ENCODE data around the gene NDUFA3.

NDUFA3 gene

DNA sequence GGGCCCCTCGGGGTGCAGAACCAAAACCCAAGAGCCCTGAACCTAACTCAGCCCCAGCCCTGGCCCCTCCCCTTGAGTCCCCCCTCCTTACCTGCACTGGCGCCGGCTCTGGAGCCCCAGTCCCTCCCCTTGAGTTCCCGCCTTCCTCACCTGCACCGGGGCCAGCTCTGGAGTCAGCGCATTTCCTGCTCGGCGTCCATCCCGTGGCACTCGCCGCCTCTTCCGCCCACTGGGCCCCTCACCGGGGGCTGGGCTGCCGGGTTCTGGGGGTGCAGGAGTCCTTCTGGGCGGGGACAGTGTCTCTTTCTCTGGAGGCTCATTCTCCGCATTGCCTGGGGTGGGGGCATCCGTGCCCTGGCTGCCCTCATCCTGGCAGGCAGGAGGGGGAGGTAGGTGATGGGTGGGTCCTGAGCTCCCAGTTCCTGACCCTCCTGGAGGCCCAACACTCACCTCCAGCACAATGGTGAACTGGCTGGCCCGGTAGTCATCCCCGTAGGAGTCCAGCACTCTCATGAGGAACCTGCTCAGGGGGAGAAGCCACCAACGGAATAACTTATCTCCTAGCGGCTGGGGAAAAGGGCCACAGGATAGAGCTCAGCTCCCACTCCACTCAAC, 5.3 kb downstream of the NDUFA3 start:
- no peak for DNase-seq (ENCODE audit: low spot score)

DNA sequence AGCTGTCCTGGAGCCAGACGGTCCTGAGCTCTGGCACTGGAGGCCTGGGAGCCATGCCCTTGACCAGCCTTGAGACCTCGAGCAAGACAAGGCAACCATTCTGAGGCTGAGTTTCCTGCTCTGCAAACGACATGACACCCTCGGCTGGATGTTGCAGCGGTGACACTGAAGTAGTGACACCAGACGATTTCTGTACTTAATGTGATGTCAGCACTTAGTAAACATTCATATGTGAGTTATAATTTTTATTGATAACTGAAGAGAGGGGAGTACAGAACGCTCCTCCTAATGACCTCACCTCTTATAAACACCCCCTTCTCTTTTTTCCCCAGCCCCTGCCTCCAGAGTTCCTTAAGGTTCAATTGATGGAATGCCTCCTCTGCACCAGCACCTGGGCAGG, 5.8 kb downstream of the NDUFA3 start:
- no peak for DNase-seq (ENCODE audit: low spot score)

DNA sequence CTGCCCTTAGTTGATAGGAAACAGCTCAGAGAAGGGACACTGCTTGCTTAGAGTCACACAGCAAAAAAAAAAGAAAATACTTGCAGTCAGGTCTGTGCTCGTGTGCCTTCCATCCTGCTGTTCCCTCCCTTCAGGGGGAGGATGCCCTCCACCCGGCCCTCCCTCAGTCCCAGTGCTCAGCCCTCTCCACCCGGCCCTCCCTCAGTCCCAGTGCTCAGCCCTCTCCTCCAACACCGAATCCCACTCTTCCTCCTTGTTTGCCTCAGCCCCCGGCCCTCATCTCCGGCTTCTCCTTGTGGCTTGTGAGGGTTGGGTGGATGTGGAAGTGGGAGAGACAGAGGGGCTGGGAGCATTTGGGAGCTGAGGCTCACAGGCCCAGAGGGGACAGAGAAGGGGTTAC, 7.0 kb downstream of the NDUFA3 start:
- no peak for DNase-seq (ENCODE audit: low spot score)

DNA sequence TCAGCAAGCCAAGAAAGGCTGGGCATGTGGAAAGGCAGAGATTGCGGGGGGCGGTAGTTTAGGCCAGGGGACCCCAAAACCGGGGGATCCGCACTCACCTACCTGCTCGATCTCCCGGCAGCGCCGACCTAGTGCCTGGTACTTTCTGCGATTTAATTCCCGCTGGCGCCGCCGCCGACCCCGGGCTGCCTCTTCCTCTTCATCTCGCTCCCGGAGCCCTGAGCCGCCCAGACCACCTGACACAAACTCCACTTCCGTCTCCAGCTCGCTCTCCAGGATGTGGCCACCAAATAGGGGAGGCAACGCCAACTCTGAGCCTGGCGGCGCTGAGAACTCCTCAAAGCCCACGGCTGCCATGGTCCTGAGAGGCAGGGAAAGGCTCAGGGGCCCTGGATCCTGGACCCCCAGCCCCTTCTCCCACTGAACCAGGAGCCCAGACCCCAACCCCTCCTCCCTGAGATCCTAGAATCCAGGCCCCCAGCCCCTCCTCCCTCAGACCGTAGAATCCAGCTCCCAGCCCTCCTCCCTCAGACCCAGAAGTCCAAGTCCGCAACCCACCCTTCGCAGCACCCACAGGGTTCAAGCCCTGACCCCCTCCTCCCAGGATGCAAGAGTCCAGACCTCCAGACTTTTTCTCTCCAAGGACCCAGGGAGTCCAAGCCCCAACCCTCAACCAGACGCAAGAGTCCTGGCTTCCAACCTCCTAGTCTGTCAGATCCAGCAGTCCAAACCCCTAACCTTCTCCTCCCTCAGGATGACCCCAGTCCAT, 11.9 kb downstream of the NDUFA3 start:
- DNase-seq (ENCODE audit: low spot score), result no peak

DNA sequence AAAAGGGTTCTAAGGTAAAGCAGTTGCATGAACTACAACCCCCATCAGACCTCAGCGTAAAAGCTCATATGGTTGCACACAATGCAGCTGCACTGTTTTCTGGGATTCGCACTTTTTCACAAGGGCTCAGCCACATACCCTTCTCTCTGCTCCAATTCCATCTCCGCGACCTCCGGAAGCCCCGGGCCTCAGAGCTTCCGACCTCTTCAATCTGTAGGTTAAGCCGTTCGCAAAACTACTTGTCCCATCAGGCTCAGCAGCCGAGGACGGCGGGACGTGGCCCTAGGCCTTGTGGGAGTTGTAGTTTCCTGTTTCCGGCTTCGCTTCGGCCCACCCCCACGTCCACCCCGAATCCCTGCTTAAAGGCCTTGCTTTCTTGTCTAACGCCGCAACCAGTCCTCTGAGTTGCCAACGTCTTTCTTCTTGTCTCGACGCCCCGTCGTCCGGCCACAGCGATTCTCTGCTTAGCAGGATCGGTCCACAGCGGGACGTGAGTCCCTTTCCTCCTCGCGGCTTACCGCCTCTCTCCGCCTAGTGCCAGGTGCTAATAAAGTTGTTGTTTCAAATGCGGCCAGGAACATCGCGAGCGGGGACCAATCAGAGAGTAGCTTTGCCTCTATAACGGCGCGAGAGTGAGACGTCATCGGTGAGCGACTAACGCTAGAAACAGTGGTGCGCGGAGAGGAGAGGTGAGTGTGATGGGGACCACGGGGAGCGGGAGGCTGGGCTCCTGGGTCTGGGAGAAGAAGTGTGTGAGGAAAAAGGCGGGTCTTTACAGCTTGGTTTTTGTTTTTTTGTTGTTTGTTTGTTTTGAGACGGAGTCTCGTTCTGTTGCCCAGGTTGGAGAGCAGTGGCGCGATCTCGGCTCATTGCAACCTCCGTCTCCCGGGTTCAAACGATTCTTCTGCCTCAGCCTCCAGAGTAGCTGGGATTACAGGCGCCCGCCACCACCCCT, 12.7 kb downstream of the NDUFA3 start, which contains the start of the genes PRPF31 and TFPT:
PRPF31 (plus strand) TSS at position 646 of the 955 bp plus-strand sequence. CDS start 2,525 bp downstream, outside the sequence.
TFPT (minus strand) TSS at position 549 of the 955 bp plus-strand sequence; CDS start at position 161, 388 bp downstream.
- peak; percentile 93 for DNase-seq (ENCODE audit: low spot score)

DNA sequence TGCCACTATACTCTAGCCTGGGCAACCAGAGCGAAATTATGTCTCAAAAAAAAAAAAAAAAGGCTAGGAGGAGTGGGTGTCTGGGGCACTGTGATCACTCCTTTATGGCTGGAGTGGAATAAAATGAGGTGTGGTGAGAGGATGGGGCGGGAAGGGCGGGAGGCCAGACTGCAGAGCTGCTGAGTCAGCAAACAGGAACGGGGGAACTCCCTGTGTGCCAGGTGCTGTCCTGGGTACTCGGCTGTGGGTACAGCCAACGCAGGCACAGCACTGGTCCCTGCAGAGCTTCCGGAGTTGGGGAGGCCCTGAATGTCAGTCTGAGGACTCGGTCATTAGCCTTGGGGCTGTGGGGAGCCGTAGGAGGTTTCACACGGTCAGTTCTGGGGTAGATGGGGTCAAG, 18.6 kb downstream of the NDUFA3 start:
- no peak for DNase-seq (ENCODE audit: low spot score)

DNA sequence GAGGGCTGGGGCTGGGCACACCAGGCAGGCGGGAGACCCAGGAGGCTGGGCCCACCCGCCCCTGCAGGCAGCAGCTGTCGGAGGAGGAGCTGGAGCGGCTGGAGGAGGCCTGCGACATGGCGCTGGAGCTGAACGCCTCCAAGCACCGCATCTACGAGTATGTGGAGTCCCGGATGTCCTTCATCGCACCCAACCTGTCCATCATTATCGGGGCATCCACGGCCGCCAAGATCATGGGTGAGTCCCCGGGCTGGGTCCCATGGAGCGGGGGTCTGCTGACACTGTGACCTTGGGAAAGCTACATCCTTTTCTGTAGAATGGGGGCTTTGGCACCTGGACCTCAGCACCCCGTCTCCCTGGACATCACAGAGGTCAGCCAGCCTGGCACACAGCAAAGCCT, 21.0 kb downstream of the NDUFA3 start:
- DNase-seq (ENCODE audit: low spot score), result no peak

DNA sequence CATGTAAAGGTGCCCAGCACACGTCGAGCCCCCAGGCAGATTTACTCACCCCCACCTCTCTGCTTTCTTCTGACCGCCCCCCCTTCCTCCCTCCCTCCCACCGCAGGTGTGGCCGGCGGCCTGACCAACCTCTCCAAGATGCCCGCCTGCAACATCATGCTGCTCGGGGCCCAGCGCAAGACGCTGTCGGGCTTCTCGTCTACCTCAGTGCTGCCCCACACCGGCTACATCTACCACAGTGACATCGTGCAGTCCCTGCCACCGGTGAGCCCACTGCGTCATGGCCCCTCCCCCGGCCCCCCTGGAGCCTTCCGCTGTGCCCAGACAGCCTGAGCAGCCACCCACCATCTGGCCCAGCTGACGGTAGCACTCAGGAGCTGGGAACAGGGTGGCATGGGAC, 21.7 kb downstream of the NDUFA3 start:
- no peak for DNase-seq (ENCODE audit: low spot score)

DNA sequence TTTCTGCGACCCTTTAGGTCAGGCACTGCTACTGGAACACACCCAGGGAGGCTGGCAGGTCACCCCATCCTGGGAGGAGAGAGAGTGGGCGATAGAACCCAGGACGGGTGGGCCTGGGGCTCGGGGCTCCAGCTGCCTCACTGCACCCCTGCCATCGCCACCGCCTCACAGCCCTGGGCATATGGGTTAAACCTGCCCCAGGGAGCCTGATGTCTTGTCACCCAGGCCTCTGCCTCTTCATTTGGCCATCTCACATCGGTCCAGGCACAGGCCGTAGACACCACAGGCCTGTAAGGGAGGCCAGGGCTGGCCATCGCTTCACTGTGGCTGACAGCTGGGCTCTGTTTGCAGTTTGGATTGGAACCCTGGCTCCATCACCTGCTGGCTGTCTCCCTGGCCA, 23.1 kb downstream of the NDUFA3 start:
- no peak for DNase-seq (ENCODE audit: low spot score)

DNA sequence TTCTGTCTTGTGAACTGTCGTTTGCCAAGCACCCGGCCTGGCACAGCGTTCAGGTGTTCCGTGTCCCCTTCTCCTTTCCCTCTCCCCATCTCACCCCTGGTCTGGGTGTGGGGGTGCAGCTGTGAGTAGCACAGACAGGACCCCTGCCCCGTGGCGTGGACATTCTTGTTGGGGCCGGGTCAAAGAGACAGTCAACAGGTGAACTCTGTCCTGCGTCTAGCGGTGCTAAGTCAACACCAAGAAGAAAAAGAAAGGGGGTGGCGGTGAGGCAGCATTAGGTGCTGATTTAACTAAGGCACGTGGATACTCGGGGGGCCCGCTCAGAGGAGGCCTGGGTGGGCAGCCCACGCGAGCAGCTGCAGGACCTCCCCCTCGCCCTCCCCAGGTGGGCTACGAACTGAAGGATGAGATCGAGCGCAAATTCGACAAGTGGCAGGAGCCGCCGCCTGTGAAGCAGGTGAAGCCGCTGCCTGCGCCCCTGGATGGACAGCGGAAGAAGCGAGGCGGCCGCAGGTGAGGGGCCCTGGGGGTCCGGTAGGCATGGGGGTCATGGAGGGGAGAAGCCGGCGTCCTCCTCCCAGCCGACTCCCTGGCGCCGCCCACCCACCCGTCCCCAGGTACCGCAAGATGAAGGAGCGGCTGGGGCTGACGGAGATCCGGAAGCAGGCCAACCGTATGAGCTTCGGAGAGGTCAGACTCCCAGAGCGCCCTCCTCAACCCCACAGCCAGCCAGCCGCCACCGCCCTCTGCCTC, 25.2 kb downstream of the NDUFA3 start:
- no peak for DNase-seq (ENCODE audit: low spot score)

DNA sequence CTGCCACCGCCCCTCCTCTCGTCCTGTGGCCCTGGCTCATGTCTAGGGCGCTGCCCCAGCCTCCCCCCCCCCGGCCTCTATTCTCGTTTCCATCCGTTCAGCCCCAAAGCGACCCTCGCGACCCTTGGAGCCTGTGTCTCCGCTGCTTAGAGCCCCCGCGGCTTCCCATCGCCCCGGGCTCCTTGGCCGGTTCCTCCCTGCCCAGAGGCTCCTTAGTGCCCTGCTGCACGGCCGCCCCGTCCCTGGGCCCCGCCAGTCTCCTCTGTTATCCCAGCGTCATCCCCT, 25.7 kb downstream of the NDUFA3 start:
- no peak for DNase-seq (ENCODE audit: low spot score)

DNA sequence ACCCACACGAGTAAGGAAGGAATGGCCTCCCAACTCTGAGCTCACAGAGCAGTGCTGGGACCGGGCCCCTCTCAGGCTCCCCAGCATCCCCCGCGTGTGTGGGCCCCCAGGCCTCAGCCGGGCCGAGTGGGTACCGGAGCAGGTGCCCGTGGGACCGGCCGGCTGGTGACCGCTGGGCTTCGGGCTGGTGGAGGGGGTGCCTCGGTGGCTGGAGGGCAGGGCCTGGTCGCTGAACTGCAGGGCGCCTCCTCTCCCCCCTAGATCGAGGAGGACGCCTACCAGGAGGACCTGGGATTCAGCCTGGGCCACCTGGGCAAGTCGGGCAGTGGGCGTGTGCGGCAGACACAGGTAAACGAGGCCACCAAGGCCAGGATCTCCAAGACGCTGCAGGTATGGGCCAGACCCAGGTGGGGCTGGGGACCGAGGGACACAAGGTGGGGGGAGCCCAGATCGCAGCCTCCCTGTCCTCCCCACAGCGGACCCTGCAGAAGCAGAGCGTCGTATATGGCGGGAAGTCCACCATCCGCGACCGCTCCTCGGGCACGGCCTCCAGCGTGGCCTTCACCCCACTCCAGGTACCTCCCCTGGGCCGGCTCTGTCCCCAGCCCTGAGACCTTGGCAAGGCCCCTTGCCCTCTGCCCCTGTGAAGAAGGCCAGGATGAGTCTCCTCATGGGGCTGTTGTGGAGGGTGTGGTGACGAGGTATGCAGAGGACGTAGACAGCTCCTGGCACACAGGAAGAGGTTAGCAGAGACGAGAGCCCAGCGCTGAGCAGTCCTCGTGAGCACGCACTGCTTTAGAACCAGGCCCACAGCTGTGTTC, 26.4 kb downstream of the NDUFA3 start:
- no peak for DNase-seq (ENCODE audit: low spot score)

DNA sequence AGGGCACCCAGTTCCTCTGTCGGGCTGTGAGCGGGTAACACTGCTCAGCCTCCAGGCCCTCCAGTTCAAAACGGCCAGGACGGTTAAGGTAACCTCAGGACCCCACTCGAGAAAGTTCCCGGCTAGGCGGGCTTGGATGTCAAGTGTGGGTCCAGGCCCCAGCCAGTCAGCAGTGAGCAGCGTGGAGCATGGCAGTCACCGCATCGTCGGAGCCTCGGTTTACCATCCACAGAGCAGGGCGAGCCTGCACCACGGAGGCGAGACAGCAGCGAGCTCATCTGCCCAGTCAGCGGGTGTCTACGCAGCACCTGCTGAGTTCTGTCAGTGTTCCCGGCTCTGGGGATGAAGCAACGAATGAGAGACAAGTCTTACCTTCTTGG, 27.0 kb downstream of the NDUFA3 start:
- DNase-seq (ENCODE audit: low spot score), result no peak

DNA sequence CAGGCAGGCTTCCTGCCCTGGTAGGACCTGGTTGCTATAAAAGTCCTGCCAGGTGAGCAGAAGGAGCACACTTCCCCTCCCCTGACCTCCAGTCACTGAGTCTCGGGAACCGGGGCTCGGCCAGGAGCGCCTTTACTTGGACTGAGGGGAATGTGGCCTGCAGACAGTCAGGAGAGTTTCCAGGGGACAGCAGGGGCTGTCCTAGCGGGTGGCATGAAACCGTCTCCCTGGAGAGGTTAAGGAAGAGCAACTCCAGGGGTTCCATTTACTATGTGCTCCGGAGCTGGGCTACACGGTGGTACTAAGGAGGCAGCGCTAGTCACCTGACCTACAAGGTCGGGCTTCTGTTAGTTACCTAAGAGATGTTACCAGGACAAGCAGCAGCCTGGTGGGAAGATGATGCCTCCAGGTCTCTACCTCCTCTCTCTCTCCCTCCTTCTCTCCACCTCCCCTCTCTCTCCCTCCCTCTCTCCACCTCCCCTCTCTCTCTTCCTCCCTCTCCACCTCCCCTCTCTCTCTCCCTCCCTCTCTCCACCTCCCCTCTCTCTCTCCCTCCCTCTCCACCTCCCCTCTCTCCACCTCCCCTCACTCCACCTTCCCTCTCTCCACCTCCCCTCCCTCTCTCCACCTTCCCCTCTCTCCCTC, 30.8 kb downstream of the NDUFA3 start:
- no peak for DNase-seq (ENCODE audit: low spot score)

DNA sequence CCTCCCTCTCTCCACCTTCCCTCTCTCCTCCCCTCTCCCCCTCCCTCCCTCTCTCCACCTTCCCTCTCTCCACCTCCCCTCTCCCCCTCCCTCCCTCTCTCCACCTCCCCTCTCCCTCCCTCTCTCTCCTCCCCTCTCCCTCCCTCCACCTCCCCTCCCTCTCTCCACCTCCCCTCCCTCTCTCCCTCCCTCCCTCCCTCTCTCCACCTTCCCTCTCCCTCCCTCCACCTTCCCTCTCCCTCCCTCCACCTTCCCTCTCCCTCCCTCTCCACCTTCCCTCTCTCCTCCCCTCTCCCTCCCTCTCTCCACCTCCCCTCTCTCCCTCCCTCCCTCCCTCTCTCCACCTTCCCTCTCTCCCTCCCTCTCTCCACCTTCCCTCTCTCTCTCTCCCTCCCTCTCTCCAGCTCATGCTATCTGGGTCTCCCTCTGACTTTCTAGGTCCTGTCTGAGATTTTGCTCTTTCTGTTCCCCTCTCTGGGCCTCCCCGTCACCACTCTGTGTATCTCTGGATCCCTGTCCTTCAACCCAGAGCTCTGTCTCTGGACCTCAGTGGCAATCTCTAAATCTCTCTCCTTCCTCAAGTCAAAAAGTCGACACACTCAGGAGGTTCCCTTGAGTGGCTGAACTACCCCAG, 31.4 kb downstream of the NDUFA3 start:
- DNase-seq (ENCODE audit: low spot score), result no peak

DNA sequence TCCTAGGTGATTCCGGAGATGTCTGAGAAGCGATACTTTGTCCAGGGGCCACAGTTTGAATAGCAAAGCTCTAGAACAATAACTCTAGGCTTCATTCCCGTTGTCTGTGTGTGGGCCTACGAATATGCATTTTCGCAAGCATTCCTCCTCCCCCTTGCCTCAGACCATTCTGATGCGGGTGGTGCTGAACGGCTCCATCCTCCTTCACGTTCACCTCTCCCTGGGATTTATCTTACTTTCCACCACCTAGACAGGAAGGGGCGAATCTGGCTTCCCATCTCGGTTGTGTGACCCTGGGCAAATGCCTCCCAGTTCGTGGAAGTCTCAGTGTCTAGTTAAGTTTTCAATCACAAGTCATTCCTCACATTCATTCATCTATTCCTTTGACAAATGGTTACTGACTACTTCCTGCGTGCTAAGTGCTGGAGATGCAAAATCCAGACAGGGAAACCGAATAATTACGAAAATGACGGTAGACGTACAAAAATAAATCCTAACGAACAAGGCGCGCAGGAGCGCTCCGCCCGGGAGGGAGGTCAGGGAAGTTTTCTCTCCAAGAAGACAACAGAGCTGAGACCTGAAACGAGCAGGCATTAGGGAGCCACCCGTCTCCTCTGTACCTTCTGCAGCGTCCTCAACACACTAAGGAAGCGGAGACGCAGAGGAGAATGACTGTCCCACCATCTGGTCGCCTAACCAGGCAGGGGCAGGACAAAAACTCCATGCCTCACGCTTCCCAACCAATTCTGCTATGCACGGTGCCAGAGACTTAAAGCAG, 33.6 kb downstream of the NDUFA3 start:
- DNase-seq (ENCODE audit: low spot score), result no peak

DNA sequence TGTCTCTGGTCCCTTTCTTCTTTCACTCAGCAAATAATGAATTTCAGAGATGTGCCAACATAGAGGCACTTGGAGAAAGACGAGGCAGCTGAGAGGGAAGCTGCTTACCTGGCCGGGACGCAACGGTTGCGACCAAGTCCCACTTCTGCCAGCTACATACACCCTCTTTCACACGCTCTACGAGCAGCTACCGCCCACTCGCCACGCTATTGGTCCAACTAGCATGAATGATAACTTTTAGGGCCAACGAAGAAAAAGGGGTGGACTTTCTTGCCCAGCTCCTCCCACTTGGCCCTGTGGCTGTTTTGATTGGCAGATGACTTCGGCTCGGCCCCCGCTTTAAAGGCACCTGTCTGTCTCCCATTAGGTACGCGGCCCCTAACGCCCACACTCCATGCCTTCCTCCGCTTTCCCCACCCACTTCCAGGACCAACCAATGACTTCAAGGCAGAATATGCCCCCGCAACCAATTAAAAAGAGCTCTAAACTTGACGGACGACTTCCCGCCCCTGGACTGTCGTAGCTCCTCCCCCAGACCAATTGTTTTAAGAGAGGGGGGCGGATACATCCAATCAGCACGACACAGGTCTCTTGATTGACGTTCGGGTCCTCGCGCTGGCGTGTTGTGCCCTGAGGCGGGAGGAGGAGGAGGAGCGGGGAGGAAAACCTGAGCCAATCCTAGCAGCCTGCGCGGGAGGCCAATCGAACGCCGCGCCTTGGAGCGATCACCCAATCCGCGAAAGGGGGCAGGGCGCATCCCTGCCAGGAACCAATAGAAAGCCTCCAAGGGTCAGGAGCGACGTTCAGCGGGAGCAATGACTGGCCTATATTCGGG, 34.4 kb downstream of the NDUFA3 start:
- DNase-seq (ENCODE audit: low spot score), result peak; percentile 99
